IMR-90 (cell line): Measurements from ENCODE around the gene SLC27A2. TPM values are rescaled to one million over a fixed set of nuclear protein-coding genes. Genes with fewer than 3 reads are reported as not detected.

Experiments used
- ATAC-seq: fragments of 200-7000 bp; cut with Tn5 transposase; 2 replicates; pipeline ENCODE4 v1.9.1; 2020; ENCODE audit warnings: low read depth, mild to moderate bottlenecking, moderate library complexity
- BruUV-seq: library from RNA; stranded (reverse); fragments of 400-500 nt; replicated peaks from 2 replicates; lab custom pipeline; 2021; lab: Mats Ljungman, UMichigan
- CTCF ChIA-PET: fragments of 300-600 bp; formaldehyde crosslinking; extraction: SDS; loops from one replicate; lab custom pipeline; 2021; ENCODE audit warnings: antibody characterized with exemption; lab: Yijun Ruan, JAX
- POLR2A ChIA-PET: fragments of 300-600 bp; sonication (Branson Sonifier 250); formaldehyde crosslinking; loops from one replicate; lab custom pipeline; 2022; ENCODE audit warnings: antibody characterized with exemption; ENCODE audit not compliant: unreplicated experiment; lab: Charles Lee
- DNase-seq: peaks from one replicate; pipeline ENCODE4 v3.0.0; 2013
- H2AFZ ChIP-seq: replicated peaks from 2 replicates; pipeline ENCODE3; 2013; ENCODE audit warnings: low read length, mild to moderate bottlenecking; ENCODE audit not compliant: poor library complexity
- H2AK5ac ChIP-seq: 2 replicates; pipeline ENCODE4 v1.6.1; 2013; ENCODE audit warnings: low read depth, low read length, inconsistent platforms
- H2AK9ac ChIP-seq: replicated peaks from 2 replicates; pipeline ENCODE3; 2013; ENCODE audit warnings: mild to moderate bottlenecking, low read depth, low read length, moderate library complexity; ENCODE audit not compliant: poor library complexity
- H2BK120ac ChIP-seq: 2 replicates; pipeline ENCODE4 v1.6.1; 2013; ENCODE audit warnings: low read depth, low read length, inconsistent platforms
- H2BK15ac ChIP-seq: 3 replicates; pipeline ENCODE4 v1.6.1; 2013; ENCODE audit warnings: low read depth, low read length, inconsistent platforms
- H2BK20ac ChIP-seq: 2 replicates; pipeline ENCODE4 v1.6.1; 2013; ENCODE audit warnings: low read depth, mild to moderate bottlenecking, inconsistent platforms, low read length, moderate library complexity
- H2BK5ac ChIP-seq: 2 replicates; pipeline ENCODE4 v1.6.1; 2013; ENCODE audit warnings: mild to moderate bottlenecking, low read depth, low read length, inconsistent platforms; ENCODE audit not compliant: poor library complexity, severe bottlenecking
- H3K14ac ChIP-seq: replicated peaks from 2 replicates; pipeline ENCODE4 v1.6.1; 2013; ENCODE audit warnings: low read depth, low read length, inconsistent platforms
- H3K18ac ChIP-seq: 2 replicates; pipeline ENCODE4 v1.6.1; 2013; ENCODE audit warnings: low read depth, low read length, control low read depth
- H3K23ac ChIP-seq: 2 replicates; pipeline ENCODE4 v1.6.1; 2013; ENCODE audit warnings: low read depth, low read length, inconsistent platforms
- H3K27ac ChIP-seq: 2 replicates; pipeline ENCODE4 v1.5.1; 2013; ENCODE audit warnings: mild to moderate bottlenecking, control low read depth, low read length; ENCODE audit not compliant: insufficient read depth
- H3K27me3 ChIP-seq: 2 replicates; pipeline ENCODE4 v1.6.1; 2013; ENCODE audit warnings: low read length; ENCODE audit not compliant: control insufficient read depth, insufficient read depth
- H3K36me3 ChIP-seq: 2 replicates; pipeline ENCODE4 v1.6.1; 2013; ENCODE audit warnings: low read length, mixed read lengths; ENCODE audit not compliant: control insufficient read depth, insufficient read depth
- H3K4ac ChIP-seq: 2 replicates; pipeline ENCODE4 v1.6.1; 2013; ENCODE audit warnings: low read depth, low read length, inconsistent platforms
- H3K4me1 ChIP-seq: 2 replicates; pipeline ENCODE4 v1.6.1; 2013; ENCODE audit warnings: low read length, mixed read lengths; ENCODE audit not compliant: control insufficient read depth, insufficient read depth
- H3K4me2 ChIP-seq: 2 replicates; pipeline ENCODE4 v1.6.1; 2013; ENCODE audit warnings: low read depth, mild to moderate bottlenecking, control low read depth, low read length, moderate library complexity
- H3K4me3 ChIP-seq: 2 replicates; pipeline ENCODE4 v1.5.1; 2013; ENCODE audit warnings: low read depth, mild to moderate bottlenecking, control low read depth, low read length, moderate library complexity; ENCODE audit not compliant: insufficient read depth
- H3K56ac ChIP-seq: 2 replicates; pipeline ENCODE4 v1.6.1; 2013; ENCODE audit warnings: low read length, inconsistent platforms; ENCODE audit not compliant: insufficient read depth; ENCODE audit errors: extremely low read depth
- H3K79me1 ChIP-seq, 2 experiments: 2 replicates each; pipeline ENCODE4 v1.6.1; 2013; ENCODE audit warnings: low read length in 2 of 2, inconsistent platforms in 1 of 2, low read depth in 1 of 2
- H3K9ac ChIP-seq: 2 replicates; pipeline ENCODE4 v1.6.1; 2013; ENCODE audit warnings: low read depth, low read length, control low read depth
- H3K9me1 ChIP-seq: 2 replicates; pipeline ENCODE4 v1.6.1; 2013; ENCODE audit warnings: low read length, inconsistent platforms; ENCODE audit not compliant: insufficient read depth
- H3K9me3 ChIP-seq: 2 replicates; pipeline ENCODE4 v1.6.1; 2013; ENCODE audit warnings: low read length; ENCODE audit not compliant: control insufficient read depth, insufficient read depth
- H4K20me1 ChIP-seq: 2 replicates; pipeline ENCODE4 v1.6.1; 2013; ENCODE audit warnings: low read length, inconsistent platforms; ENCODE audit not compliant: insufficient read depth
- H4K5ac ChIP-seq: 2 replicates; pipeline ENCODE4 v1.6.1; 2013; ENCODE audit warnings: mild to moderate bottlenecking, low read depth, low read length, control low read depth
- H4K8ac ChIP-seq, 2 experiments: 2 replicates each; pipeline ENCODE4 v1.6.1; 2013; ENCODE audit warnings: low read depth in 2 of 2, low read length in 2 of 2, control low read depth in 1 of 2, inconsistent platforms in 1 of 2
- H4K91ac ChIP-seq: 2 replicates; pipeline ENCODE4 v1.6.1; 2013; ENCODE audit warnings: low read depth, low read length, inconsistent platforms; ENCODE audit not compliant: insufficient read depth
- BHLHE40 ChIP-seq: fragments of 150-350 bp; IDR thresholded peaks from 2 replicates; pipeline ENCODE4 v1.6.1; 2016; ENCODE audit warnings: mild to moderate bottlenecking, low read depth, low read length
- CEBPB ChIP-seq: IDR thresholded peaks from 2 replicates; pipeline ENCODE4 v1.6.1; 2012; ENCODE audit warnings: low read depth, low read length, improper control_type of control experiment
- CHD1 ChIP-seq: IDR thresholded peaks from 2 replicates; pipeline ENCODE4 v1.6.1; 2012; ENCODE audit warnings: low read depth, low read length, improper control_type of control experiment
- FOS ChIP-seq: fragments of 150-350 bp; IDR thresholded peaks from 2 replicates; pipeline ENCODE4 v1.6.1; 2016; ENCODE audit warnings: low read depth, low read length
- MAFK ChIP-seq: IDR thresholded peaks from 2 replicates; pipeline ENCODE4 v1.6.1; 2012; ENCODE audit warnings: low read depth, low read length, improper control_type of control experiment
- MAZ ChIP-seq: IDR thresholded peaks from 2 replicates; pipeline ENCODE4 v1.6.1; 2012; ENCODE audit warnings: low read depth, mild to moderate bottlenecking, low read length, improper control_type of control experiment, moderate library complexity, borderline replicate concordance
- MXI1 ChIP-seq: IDR thresholded peaks from 2 replicates; pipeline ENCODE4 v1.6.1; 2012; ENCODE audit warnings: low read depth, mild to moderate bottlenecking, low read length, moderate library complexity, borderline replicate concordance
- NFE2L2 ChIP-seq: fragments of 150-350 bp; IDR thresholded peaks from 2 replicates; pipeline ENCODE4 v1.6.1; 2016; ENCODE audit warnings: low read depth, mild to moderate bottlenecking, low read length
- POLR2A ChIP-seq: IDR thresholded peaks from 2 replicates; pipeline ENCODE4 v1.6.1; 2012; ENCODE audit warnings: mild to moderate bottlenecking, low read depth, low read length
- RAD21 ChIP-seq: IDR thresholded peaks from 2 replicates; pipeline ENCODE4 v1.6.1; 2012; ENCODE audit warnings: low read length, improper control_type of control experiment
- RCOR1 ChIP-seq: IDR thresholded peaks from 2 replicates; pipeline ENCODE4 v1.6.1; 2012; ENCODE audit warnings: mild to moderate bottlenecking, low read length, improper control_type of control experiment; ENCODE audit not compliant: insufficient replicate concordance
- RFX5 ChIP-seq: IDR thresholded peaks from 2 replicates; pipeline ENCODE4 v1.8.0; 2012; ENCODE audit warnings: low read depth, mild to moderate bottlenecking, low read length, moderate library complexity
- SMC3 ChIP-seq: fragments of 150-350 bp; IDR thresholded peaks from 2 replicates; pipeline ENCODE4 v1.6.1; 2016; ENCODE audit warnings: low read depth, mild to moderate bottlenecking, antibody characterized with exemption, low read length, moderate library complexity
- WGBS, 2 experiments: methylation state at CpG; one replicate each; pipeline versions ENCODE4 v1.1.5 to v1.1.7; 2013; ENCODE audit warnings: missing lambda C conversion rate in 2 of 2; ENCODE audit not compliant: insufficient read length in 1 of 2; ENCODE audit errors: extremely low coverage in 2 of 2; 5-methylcytosine and 5-hydroxymethylcytosine counted together
- dilution Hi-C: fragments of 300-500 bp; cut with HindIII; formaldehyde crosslinking; loops from one replicate; pipeline ENCODE4 v1.14.3; 2018; ENCODE audit warnings: low sequenced_read_pairs; ENCODE audit not compliant: unreplicated experiment
- in situ Hi-C: fragments of 300-500 bp; cut with MboI; formaldehyde crosslinking; loops from 3 replicates; pipeline ENCODE4 v1.14.3; 2019; ENCODE audit warnings: low sequenced_read_pairs, inconsistent platforms, mixed read lengths
- intact Hi-C: fragments of 100-400 bp; cut with micrococcal nuclease; formaldehyde crosslinking; loops from 2 replicates; pipeline ENCODE4 v1.10.0; 2022
- polyA plus RNA-seq, 3 experiments: library from polyadenylated mRNA; depleted of rRNA; stranded (reverse); fragments of >200 nt; gene quantifications; 2 replicates each; pipeline ENCODE4 v1.2.3, GENCODE V29; 2012; ENCODE audit warnings: low replicate concordance in 1 of 3
- total RNA-seq: library from RNA; depleted of rRNA; stranded (reverse); fragments of >200 nt; gene quantifications from 2 replicates; pipeline ENCODE4 v1.2.3, GENCODE V29; 2012
- TF ChIP-seq, protein P1 (sequence below): fragments of 150-350 bp; IDR thresholded peaks from 2 replicates; pipeline ENCODE4 v1.6.1; 2017; ENCODE audit warnings: mild to moderate bottlenecking, antibody characterized with exemption, low read length, low read depth
- TF ChIP-seq, protein P2 (sequence below): fragments of 150-350 bp; IDR thresholded peaks from 2 replicates; pipeline ENCODE4 v1.6.1; 2016; ENCODE audit warnings: low read depth, mild to moderate bottlenecking, low read length, moderate library complexity, borderline replicate concordance
- TF ChIP-seq, protein P3 (sequence below): conservative IDR thresholded peaks from 2 replicates; pipeline ENCODE4 v1.5.1; 2012; ENCODE audit warnings: mild to moderate bottlenecking, low read depth, low read length, improper control_type of control experiment

The SLC27A2 gene
- total and polyA plus RNA-seq, 2 of the 4 experiments (the other 2 are of a cell fraction), result under 0.01 TPM; not detected in 1

DNA sequence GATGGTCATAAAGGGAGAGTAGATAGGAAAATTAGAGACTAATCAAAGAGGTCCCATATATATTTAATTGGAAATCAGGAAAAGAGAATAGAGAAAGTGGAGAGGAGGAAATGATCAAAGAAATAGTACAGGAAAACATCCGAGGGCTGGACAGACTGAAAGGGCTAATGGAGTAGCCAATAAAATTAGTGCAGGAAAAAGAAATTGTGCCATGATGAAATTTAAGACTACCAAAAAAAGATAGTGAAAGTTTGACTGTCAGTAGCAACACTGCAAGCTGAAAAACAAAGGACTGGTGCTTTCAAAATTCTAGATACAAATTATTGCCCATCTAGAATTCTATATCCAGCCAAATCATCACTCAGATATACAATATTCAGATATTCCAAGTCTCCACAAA is 36.3 kb downstream of the SLC27A2 start:
- Histone ChIP-seq H3K4me2 (no peak overlapping the region), H4K91ac (no peak overlapping the region), H3K27me3 (peaks cover 8% of the 10 kb centered on the region), H4K8ac (no peak overlapping the region), H2BK15ac (no peak overlapping the region), H3K36me3 (no peaks in the 10 kb centered on the region), H2AK5ac (no peak overlapping the region), H2BK20ac (no peak overlapping the region), H3K56ac (no peak overlapping the region), H3K9me1 (no peaks in the 10 kb centered on the region), H3K23ac (no peak overlapping the region), H2AFZ (no peak overlapping the region), H3K4ac (no peak overlapping the region), H3K18ac (no peak overlapping the region), H3K9ac (no peak overlapping the region), H3K27ac (no peak overlapping the region), H3K14ac (no peak overlapping the region), H3K9me3 (no peaks in the 10 kb centered on the region), H3K4me1 (no peaks in the 10 kb centered on the region), H4K5ac (no peak overlapping the region), H3K4me3 (no peak overlapping the region), H2BK120ac (no peak overlapping the region), H2AK9ac (no peak overlapping the region), H3K79me1 (no peaks in the 10 kb centered on the region), H4K20me1 (no peaks in the 10 kb centered on the region), H2BK5ac (no peak overlapping the region)
- 71% methylated on average over 1 of the region's 1 CpG; no CpG with 5 or more reads in 1 of the 2 experiments for WGBS, 2 experiments
- dilution Hi-C loops (no loop called here), in situ Hi-C loops (no loop called here), intact Hi-C loops (no loop called here)
- ChIA-PET CTCF (no interaction called here), POLR2A (no interaction called here)
- TF ChIP-seq CHD1 (no peak), RAD21 (no peak), POLR2A (no peak), NFE2L2 (no peak), RFX5 (no peak), RCOR1 (no peak), CEBPB (no peak), MAFK (no peak), BHLHE40 (no peak), MXI1 (no peak), FOS (no peak), MAZ (no peak), SMC3 (no peak)
- TF ChIP-seq, protein P1, sequence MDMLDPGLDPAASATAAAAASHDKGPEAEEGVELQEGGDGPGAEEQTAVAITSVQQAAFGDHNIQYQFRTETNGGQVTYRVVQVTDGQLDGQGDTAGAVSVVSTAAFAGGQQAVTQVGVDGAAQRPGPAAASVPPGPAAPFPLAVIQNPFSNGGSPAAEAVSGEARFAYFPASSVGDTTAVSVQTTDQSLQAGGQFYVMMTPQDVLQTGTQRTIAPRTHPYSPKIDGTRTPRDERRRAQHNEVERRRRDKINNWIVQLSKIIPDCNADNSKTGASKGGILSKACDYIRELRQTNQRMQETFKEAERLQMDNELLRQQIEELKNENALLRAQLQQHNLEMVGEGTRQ, result no peak
- TF ChIP-seq, protein P2, sequence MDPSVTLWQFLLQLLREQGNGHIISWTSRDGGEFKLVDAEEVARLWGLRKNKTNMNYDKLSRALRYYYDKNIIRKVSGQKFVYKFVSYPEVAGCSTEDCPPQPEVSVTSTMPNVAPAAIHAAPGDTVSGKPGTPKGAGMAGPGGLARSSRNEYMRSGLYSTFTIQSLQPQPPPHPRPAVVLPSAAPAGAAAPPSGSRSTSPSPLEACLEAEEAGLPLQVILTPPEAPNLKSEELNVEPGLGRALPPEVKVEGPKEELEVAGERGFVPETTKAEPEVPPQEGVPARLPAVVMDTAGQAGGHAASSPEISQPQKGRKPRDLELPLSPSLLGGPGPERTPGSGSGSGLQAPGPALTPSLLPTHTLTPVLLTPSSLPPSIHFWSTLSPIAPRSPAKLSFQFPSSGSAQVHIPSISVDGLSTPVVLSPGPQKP, result no peak
- TF ChIP-seq, protein P3, sequence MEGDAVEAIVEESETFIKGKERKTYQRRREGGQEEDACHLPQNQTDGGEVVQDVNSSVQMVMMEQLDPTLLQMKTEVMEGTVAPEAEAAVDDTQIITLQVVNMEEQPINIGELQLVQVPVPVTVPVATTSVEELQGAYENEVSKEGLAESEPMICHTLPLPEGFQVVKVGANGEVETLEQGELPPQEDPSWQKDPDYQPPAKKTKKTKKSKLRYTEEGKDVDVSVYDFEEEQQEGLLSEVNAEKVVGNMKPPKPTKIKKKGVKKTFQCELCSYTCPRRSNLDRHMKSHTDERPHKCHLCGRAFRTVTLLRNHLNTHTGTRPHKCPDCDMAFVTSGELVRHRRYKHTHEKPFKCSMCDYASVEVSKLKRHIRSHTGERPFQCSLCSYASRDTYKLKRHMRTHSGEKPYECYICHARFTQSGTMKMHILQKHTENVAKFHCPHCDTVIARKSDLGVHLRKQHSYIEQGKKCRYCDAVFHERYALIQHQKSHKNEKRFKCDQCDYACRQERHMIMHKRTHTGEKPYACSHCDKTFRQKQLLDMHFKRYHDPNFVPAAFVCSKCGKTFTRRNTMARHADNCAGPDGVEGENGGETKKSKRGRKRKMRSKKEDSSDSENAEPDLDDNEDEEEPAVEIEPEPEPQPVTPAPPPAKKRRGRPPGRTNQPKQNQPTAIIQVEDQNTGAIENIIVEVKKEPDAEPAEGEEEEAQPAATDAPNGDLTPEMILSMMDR, result no peak
- BruUV-seq, result no TSS peak
- ATAC-seq (no peak), DNase-seq (no peak)
